Sigmoid colon (tissue), 4 donors: Measurements from ENCODE around the gene SHISA6.

Experiments used
- CTCF ChIP-seq, 4 experiments: fragments of 450-650 bp in 3 of 4; fragments of 200-600 bp in 1 of 4; IDR thresholded peaks; one replicate each; pipeline ENCODE4 v1.5.1; 2016 to 2019; ENCODE audit warnings: antibody characterized with exemption in 4 of 4, mild to moderate bottlenecking in 3 of 4, moderate library complexity in 2 of 4
- POLR2A ChIP-seq, 2 donors: fragments of 450-650 bp; IDR thresholded peaks; one replicate each; pipeline ENCODE4 v1.6.1; 2016; ENCODE audit warnings: antibody characterized with exemption in 2 of 2, mild to moderate bottlenecking in 2 of 2, moderate library complexity in 2 of 2
- POLR2AphosphoS5 ChIP-seq, 4 donors: sonication (generic); formaldehyde crosslinking; IDR thresholded peaks; one replicate each; pipeline ENCODE4 v1.6.1; 2017; ENCODE audit warnings: antibody characterized with exemption in 4 of 4

GRCh38 chr17:11366272-11366850, 125.3 kb downstream of the SHISA6 start:
- TF ChIP-seq CTCF (IDR thresholded peaks at IDR 0.05): no peak
- TF ChIP-seq POLR2A (IDR thresholded peaks at IDR 0.05): no peak
- TF ChIP-seq POLR2AphosphoS5 (IDR thresholded peaks at IDR 0.05): no peak
